ENCODE data around the gene TOB1.

- TF ChIP-seq CTCF (optimal IDR thresholded peaks at IDR 0.05 in 1 of 3, IDR thresholded peaks at IDR 0.05 in 1 of 3, conservative IDR thresholded peaks at IDR 0.05 in 1 of 3; ENCODE audit: extremely low read depth in 1 of 3, insufficient read depth in 2 of 3, low read length in 3 of 3) (no peak), EZH2 (IDR thresholded peaks at IDR 0.05; ENCODE audit: low read length) (no peak)
These were observed 11.7 kb upstream of the TOB1 start for GRCh38 chr17:50877838-50878237.
